ENCODE data around the gene VAV1. TPM values are rescaled to one million over a fixed set of nuclear protein-coding genes. Genes with fewer than 3 reads are reported as not detected.

The VAV1 gene
- total and polyA plus RNA-seq, 12 donors, result 1.1 to 21.1 (median 9.1) TPM

DNA sequence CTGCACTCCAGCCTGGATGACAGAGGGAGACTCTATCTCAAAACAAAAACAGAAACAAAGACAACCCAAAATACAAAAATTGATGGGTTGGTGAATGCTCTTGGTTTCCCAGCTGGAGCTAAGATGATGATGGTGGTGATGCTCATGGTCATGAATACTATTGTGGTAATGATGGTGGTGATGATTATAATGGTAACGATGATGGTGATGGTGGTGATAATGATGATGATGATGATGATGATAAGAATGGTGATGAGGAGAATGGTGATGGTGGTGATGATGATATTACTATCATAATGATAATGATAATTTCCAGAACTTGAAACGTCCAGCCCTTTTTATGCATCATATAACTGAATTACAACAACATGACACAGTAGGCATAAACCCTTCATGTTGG, 40.1 kb downstream of the VAV1 start:
- 76 to 98% (median 81%) methylated on average over 2 of the region's 2 CpGs for WGBS, 4 donors
- TF ChIP-seq, protein P1, sequence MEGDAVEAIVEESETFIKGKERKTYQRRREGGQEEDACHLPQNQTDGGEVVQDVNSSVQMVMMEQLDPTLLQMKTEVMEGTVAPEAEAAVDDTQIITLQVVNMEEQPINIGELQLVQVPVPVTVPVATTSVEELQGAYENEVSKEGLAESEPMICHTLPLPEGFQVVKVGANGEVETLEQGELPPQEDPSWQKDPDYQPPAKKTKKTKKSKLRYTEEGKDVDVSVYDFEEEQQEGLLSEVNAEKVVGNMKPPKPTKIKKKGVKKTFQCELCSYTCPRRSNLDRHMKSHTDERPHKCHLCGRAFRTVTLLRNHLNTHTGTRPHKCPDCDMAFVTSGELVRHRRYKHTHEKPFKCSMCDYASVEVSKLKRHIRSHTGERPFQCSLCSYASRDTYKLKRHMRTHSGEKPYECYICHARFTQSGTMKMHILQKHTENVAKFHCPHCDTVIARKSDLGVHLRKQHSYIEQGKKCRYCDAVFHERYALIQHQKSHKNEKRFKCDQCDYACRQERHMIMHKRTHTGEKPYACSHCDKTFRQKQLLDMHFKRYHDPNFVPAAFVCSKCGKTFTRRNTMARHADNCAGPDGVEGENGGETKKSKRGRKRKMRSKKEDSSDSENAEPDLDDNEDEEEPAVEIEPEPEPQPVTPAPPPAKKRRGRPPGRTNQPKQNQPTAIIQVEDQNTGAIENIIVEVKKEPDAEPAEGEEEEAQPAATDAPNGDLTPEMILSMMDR (IDR thresholded peaks at IDR 0.05), result no peak
- no peak for TF ChIP-seq POLR2A (IDR thresholded peaks at IDR 0.05)
- no peak overlapping the region for H3K27ac ChIP-seq
- no peak overlapping the region for H3K4me3 ChIP-seq
- no peaks in the 10 kb centered on the region for H3K27me3 ChIP-seq
- intact Hi-C loops (cut with DNase I), result no loop called here
- no peaks in the 10 kb centered on the region for H3K9me3 ChIP-seq (replicated peaks in 1 of 3)
- H3K4me1 ChIP-seq (replicated peaks in 1 of 2), result no peaks in the 10 kb centered on the region
- no peaks in the 10 kb centered on the region for H3K36me3 ChIP-seq (replicated peaks in 1 of 2)
- no peak for DNase-seq

DNA sequence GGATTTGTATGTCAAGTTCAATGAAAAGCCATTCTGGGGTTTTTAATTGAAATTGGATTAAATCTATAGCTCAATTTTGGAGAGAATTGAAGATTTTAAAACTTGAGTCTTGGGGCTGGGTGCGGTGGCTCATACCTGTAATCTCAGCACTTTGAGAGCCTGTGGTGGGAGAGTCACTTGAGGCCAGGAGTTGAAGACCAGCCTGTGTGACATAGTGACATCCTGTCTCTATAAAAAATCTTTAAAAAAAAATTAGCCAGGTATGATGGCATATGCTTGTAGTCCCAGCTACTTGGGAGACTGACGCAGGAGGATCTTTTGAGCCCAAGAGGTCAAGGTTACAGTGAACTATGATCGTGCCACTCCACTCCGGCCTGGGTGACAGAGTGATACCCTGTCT, 41.2 kb downstream of the VAV1 start:
- DNase-seq, result no peak
- H3K9me3 ChIP-seq (replicated peaks in 1 of 3), result no peaks in the 10 kb centered on the region
- intact Hi-C loops (cut with DNase I), result no loop called here
- WGBS, 4 donors, result 57 to 64% (median 62%) methylated on average over 4 of the region's 4 CpGs
- H3K36me3 ChIP-seq (replicated peaks in 1 of 2), result no peaks in the 10 kb centered on the region
- no peaks in the 10 kb centered on the region for H3K4me1 ChIP-seq (replicated peaks in 1 of 2)
- H3K27me3 ChIP-seq, result no peaks in the 10 kb centered on the region
- no peak overlapping the region for H3K4me3 ChIP-seq
- TF ChIP-seq, protein P1 (IDR thresholded peaks at IDR 0.05), result no peak
- no peak for TF ChIP-seq POLR2A (IDR thresholded peaks at IDR 0.05)
- no peak overlapping the region for H3K27ac ChIP-seq

DNA sequence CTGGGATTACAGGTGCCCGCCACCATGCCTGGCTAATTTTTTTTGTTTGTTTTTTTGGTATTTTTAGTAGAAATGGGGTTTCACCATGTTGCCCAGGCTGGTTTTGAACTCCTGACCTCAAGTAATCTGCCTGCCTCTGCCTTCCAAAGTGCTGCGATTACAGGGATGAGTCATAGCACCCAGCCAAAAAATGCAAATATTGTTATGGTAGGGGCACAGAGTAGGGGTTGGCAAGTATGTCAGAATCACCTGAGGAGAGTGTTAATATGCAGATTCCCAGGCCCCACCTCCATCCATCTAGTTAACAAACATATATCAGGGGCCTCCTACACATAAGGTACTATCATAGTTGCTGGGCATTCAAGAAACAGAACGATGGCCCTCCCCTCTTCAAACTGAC, 44.7 kb downstream of the VAV1 start:
- H3K27ac ChIP-seq, result no peak overlapping the region
- TF ChIP-seq, protein P1 (IDR thresholded peaks at IDR 0.05), result no peak
- TF ChIP-seq POLR2A (IDR thresholded peaks at IDR 0.05), result no peak
- 62 to 74% (median 70%) methylated on average over 3 of the region's 3 CpGs for WGBS, 4 donors

DNA sequence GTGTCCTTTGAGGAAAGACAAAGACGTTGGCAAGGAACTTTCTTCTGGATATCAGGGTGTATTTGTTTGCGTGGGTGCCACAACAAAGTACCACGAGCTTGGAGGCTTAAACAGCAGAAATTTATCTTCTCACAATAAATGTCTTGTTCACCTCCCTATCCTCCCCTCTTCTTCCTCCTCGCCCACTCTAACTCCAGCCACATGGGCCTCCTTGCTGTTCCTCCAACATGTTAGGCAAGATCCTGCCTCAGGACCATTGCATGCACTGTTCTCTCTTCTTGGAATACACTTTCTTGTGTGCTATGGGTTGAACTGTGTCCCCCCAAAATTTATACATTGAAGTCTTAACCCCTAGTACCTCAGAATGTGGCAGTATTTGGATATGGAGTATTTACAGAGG, 45.7 kb downstream of the VAV1 start:
- no peaks in the 10 kb centered on the region for H3K9me3 ChIP-seq (replicated peaks in 1 of 3)
- intact Hi-C loops (cut with DNase I), result no loop called here
- H3K4me1 ChIP-seq (replicated peaks in 1 of 2), result no peaks in the 10 kb centered on the region
- TF ChIP-seq, protein P1 (IDR thresholded peaks at IDR 0.05), result no peak
- TF ChIP-seq POLR2A (IDR thresholded peaks at IDR 0.05), result no peak
- no peak overlapping the region for H3K27ac ChIP-seq
- H3K4me3 ChIP-seq, result no peak overlapping the region
- 65 to 84% (median 76%) methylated on average over 4 of the region's 4 CpGs for WGBS, 4 donors
- H3K27me3 ChIP-seq, result no peaks in the 10 kb centered on the region
- DNase-seq, result no peak
- H3K36me3 ChIP-seq (replicated peaks in 1 of 2), result no peaks in the 10 kb centered on the region

More for the DNA sequence above, 44.7 kb downstream of the VAV1 start:
- H3K4me3 ChIP-seq, result no peak overlapping the region
- DNase-seq, result no peak
- no peaks in the 10 kb centered on the region for H3K36me3 ChIP-seq (replicated peaks in 1 of 2)
- H3K4me1 ChIP-seq (replicated peaks in 1 of 2), result no peaks in the 10 kb centered on the region
- intact Hi-C loops (cut with DNase I), result no loop called here
- no peaks in the 10 kb centered on the region for H3K9me3 ChIP-seq (replicated peaks in 1 of 3)
- H3K27me3 ChIP-seq, result no peaks in the 10 kb centered on the region
